GM23338 (cell line): Measurements from ENCODE around the gene FGGY. TPM values are rescaled to one million over a fixed set of nuclear protein-coding genes. Genes with fewer than 3 reads are reported as not detected.

Experiments
- ATAC-seq: fragments of 200-7000 bp; cut with Tn5 transposase; 3 replicates; pipeline ENCODE4 v1.9.1; 2020
- DNase-seq: peaks from one replicate; pipeline ENCODE4 v3.0.0-alpha.2; 2015; ENCODE audit warnings: low spot score
- H2AFZ ChIP-seq: fragments of 200-600 bp; sonication (generic); 2 replicates; pipeline ENCODE4 v1.8.0; 2016; ENCODE audit warnings: antibody characterized with exemption, mild to moderate bottlenecking, moderate library complexity
- H3F3A ChIP-seq: fragments of 200-600 bp; sonication (generic); replicated peaks from 2 replicates; pipeline ENCODE4 v1.8.0; 2017; ENCODE audit warnings: antibody characterized with exemption, mixed run types, low read depth
- H3K27ac ChIP-seq: fragments of 200-600 bp; sonication (generic); 2 replicates; pipeline ENCODE4 v1.6.1; 2016; ENCODE audit warnings: low read depth
- H3K27me3 ChIP-seq: fragments of 200-600 bp; sonication (generic); 2 replicates; pipeline ENCODE4 v1.8.0; 2016; ENCODE audit warnings: mild to moderate bottlenecking, mixed run types, moderate library complexity; ENCODE audit not compliant: insufficient read depth
- H3K36me3 ChIP-seq: fragments of 200-600 bp; sonication (generic); 2 replicates; pipeline ENCODE4 v1.8.0; 2016; ENCODE audit warnings: mild to moderate bottlenecking; ENCODE audit not compliant: insufficient read depth
- H3K4me1 ChIP-seq: fragments of 200-600 bp; sonication (generic); 2 replicates; pipeline ENCODE4 v1.8.0; 2016; ENCODE audit warnings: mild to moderate bottlenecking, moderate library complexity; ENCODE audit not compliant: insufficient read depth
- H3K4me2 ChIP-seq: fragments of 200-600 bp; sonication (generic); 2 replicates; pipeline ENCODE4 v1.7.1; 2017; ENCODE audit warnings: mixed run types
- H3K4me3 ChIP-seq: fragments of 200-600 bp; sonication (generic); 2 replicates; pipeline ENCODE4 v1.6.1; 2016; ENCODE audit warnings: mixed run types
- H3K79me2 ChIP-seq: fragments of 200-600 bp; sonication (generic); replicated peaks from 2 replicates; pipeline ENCODE4 v1.8.0; 2017; ENCODE audit warnings: mild to moderate bottlenecking; ENCODE audit not compliant: insufficient read depth
- H3K9me2 ChIP-seq: fragments of 200-600 bp; sonication (generic); 2 replicates; pipeline ENCODE4 v1.8.0; 2017; ENCODE audit not compliant: insufficient read depth
- H4K20me1 ChIP-seq: fragments of 200-600 bp; sonication (generic); replicated peaks from 2 replicates; pipeline ENCODE4 v1.8.0; 2017; ENCODE audit warnings: mild to moderate bottlenecking; ENCODE audit not compliant: insufficient read depth
- H3K27ac Mint-ChIP-seq: 2 replicates; pipeline ENCODE4 v1.8.0; 2020; ENCODE audit warnings: inconsistent platforms, mild to moderate bottlenecking, moderate library complexity, mixed read lengths
- H3K27me3 Mint-ChIP-seq: 3 replicates; pipeline ENCODE4 v1.8.0; 2022; ENCODE audit warnings: low read depth, mild to moderate bottlenecking, moderate library complexity, mixed read lengths, inconsistent platforms; ENCODE audit not compliant: insufficient read depth, poor library complexity
- H3K36me3 Mint-ChIP-seq: 3 replicates; pipeline ENCODE4 v1.8.0; 2021; ENCODE audit warnings: low read depth, mild to moderate bottlenecking, inconsistent platforms, moderate library complexity, mixed read lengths
- H3K4me1 Mint-ChIP-seq: 3 replicates; pipeline ENCODE4 v1.8.0; 2020; ENCODE audit warnings: mild to moderate bottlenecking, inconsistent platforms, mixed read lengths
- H3K4me3 Mint-ChIP-seq: 3 replicates; pipeline ENCODE4 v1.8.0; 2021; ENCODE audit warnings: moderate library complexity, mild to moderate bottlenecking, inconsistent platforms, mixed read lengths
- H3K9me3 Mint-ChIP-seq: 3 replicates; pipeline ENCODE4 v1.8.0; 2020; ENCODE audit warnings: moderate library complexity, mild to moderate bottlenecking, inconsistent platforms, mixed read lengths
- CREB1 ChIP-seq: fragments of 250-450 bp; sonication (Bioruptor Pico); IDR thresholded peaks from 2 replicates; pipeline ENCODE4 v1.5.0; 2020; ENCODE audit warnings: low read depth, mild to moderate bottlenecking, moderate library complexity
- EZH2 ChIP-seq: fragments of 200-600 bp; sonication (generic); IDR thresholded peaks from one replicate; pipeline ENCODE4 v1.8.0; 2017; ENCODE audit warnings: antibody characterized with exemption, mild to moderate bottlenecking, low read depth; ENCODE audit not compliant: unreplicated experiment
- EZH2phosphoT487 ChIP-seq: fragments of 200-600 bp; sonication (generic); IDR thresholded peaks from one replicate; pipeline ENCODE4 v1.8.1; 2018; ENCODE audit warnings: antibody characterized with exemption; ENCODE audit not compliant: unreplicated experiment
- NANOG ChIP-seq: IDR thresholded peaks from 2 replicates; pipeline ENCODE4 v1.6.1; 2016; ENCODE audit warnings: antibody characterized with exemption, borderline replicate concordance
- POLR2AphosphoS5 ChIP-seq: IDR thresholded peaks from 2 replicates; pipeline ENCODE4 v1.6.1; 2016; ENCODE audit warnings: antibody characterized with exemption, low read depth
- STAT1 ChIP-seq: IDR thresholded peaks from one replicate; pipeline ENCODE4 v1.6.1; 2016; ENCODE audit warnings: antibody characterized with exemption; ENCODE audit not compliant: unreplicated experiment
- ZNF331 ChIP-seq: fragments of 250-450 bp; sonication (Bioruptor Pico); IDR thresholded peaks from 2 replicates; pipeline ENCODE4 v1.5.0; 2020; ENCODE audit warnings: low read depth, mild to moderate bottlenecking, moderate library complexity
- ZNF462 ChIP-seq: fragments of 250-450 bp; sonication (Bioruptor Pico); IDR thresholded peaks from 2 replicates; pipeline ENCODE4 v1.5.0; 2020; ENCODE audit warnings: mild to moderate bottlenecking, moderate library complexity
- polyA plus RNA-seq: library from polyadenylated mRNA; unstranded; fragments of >200 nt; fragmentation: Nextera tagmentation; extraction: Ambion mirVana; gene quantifications from 2 replicates; pipeline ENCODE4 v1.2.1, GENCODE V29; 2016
- total RNA-seq: library from RNA; depleted of rRNA; stranded (reverse); fragments of >200 nt; shearing (Covaris generic); gene quantifications from 2 replicates; pipeline ENCODE4 v1.2.3, GENCODE V29; 2014

The FGGY gene
- total and polyA plus RNA-seq, 2 experiments from 2014 or later = 10.9 to 21.4 TPM

GRCh38 chr1:59452026-59452425 lies 155.1 kb downstream of the FGGY start:
- ATAC-seq = no peak
- H3K4me1 Mint-ChIP-seq = peaks cover 6% of the 10 kb centered on the region; the same call in 2 of the 3 replicates
- H3K27me3 Mint-ChIP-seq = no peaks in the 10 kb centered on the region
- no peaks in the 10 kb centered on the region for H3K36me3 Mint-ChIP-seq
- H3K4me3 Mint-ChIP-seq = no peak overlapping the region
- no peak overlapping the region for H3K4me3 ChIP-seq
- no peaks in the 10 kb centered on the region for H3K27me3 ChIP-seq
- no peak overlapping the region for H3K4me2 ChIP-seq
- no peak overlapping the region for H3K27ac Mint-ChIP-seq
- no peak for DNase-seq
- H3K9me3 Mint-ChIP-seq = no peaks in the 10 kb centered on the region; the same call in 2 of the 3 replicates
- H2AFZ ChIP-seq = no peak overlapping the region
- H3K36me3 ChIP-seq = no peaks in the 10 kb centered on the region
- no peaks in the 10 kb centered on the region for H4K20me1 ChIP-seq
- H3K27ac ChIP-seq = no peak overlapping the region
- H3K79me2 ChIP-seq = no peaks in the 10 kb centered on the region
- no peak for TF ChIP-seq NANOG
- TF ChIP-seq CREB1 (CRISPR knock-in tag) = no peak
- TF ChIP-seq EZH2phosphoT487 = no peak
- no peak for TF ChIP-seq EZH2
- no peak for TF ChIP-seq ZNF462
- TF ChIP-seq POLR2AphosphoS5 = no peak
- H3F3A ChIP-seq = no peaks in the 10 kb centered on the region
- no peaks in the 10 kb centered on the region for H3K9me2 ChIP-seq
- H3K4me1 ChIP-seq = no peaks in the 10 kb centered on the region

- Mint-ChIP-seq H3K36me3 (no peaks in the 10 kb centered on the region), H3K9me3 (no peaks in the 10 kb centered on the region; the same call in 2 of the 3 replicates), H3K27me3 (no peaks in the 10 kb centered on the region), H3K4me3 (no peak overlapping the region), H3K27ac (no peak overlapping the region), H3K4me1 (peaks cover under 1% of the 10 kb centered on the region; the same call in 2 of the 3 replicates)
- DNase-seq = no peak
- no peaks in the 10 kb centered on the region for H4K20me1 ChIP-seq
- no peaks in the 10 kb centered on the region for H3F3A ChIP-seq
- no peak overlapping the region for H3K4me2 ChIP-seq
- no peaks in the 10 kb centered on the region for H3K4me1 ChIP-seq
- no peaks in the 10 kb centered on the region for H3K27me3 ChIP-seq
- ATAC-seq = no peak
- no peaks in the 10 kb centered on the region for H3K36me3 ChIP-seq
- H3K79me2 ChIP-seq = no peaks in the 10 kb centered on the region
- no peak overlapping the region for H2AFZ ChIP-seq
- H3K27ac ChIP-seq = no peak overlapping the region
- no peak overlapping the region for H3K4me3 ChIP-seq
- H3K9me2 ChIP-seq = no peaks in the 10 kb centered on the region
- TF ChIP-seq STAT1 (no peak), EZH2 (no peak), ZNF331 (CRISPR knock-in tag) (no peak), EZH2phosphoT487 (no peak), CREB1 (CRISPR knock-in tag) (no peak)
These were observed 155.7 kb downstream of the FGGY start for GRCh38 chr1:59452559-59452958.
